AG08395 (cell line): Measurements from ENCODE around the gene NTM.
"Not testable (repeated sequence)": the region's sequence is repeated elsewhere in the genome, so short reads cannot be mapped to it uniquely, and the experiment has no call there.

ENCODE experiments used
- DNase-seq: peaks from one replicate; pipeline ENCODE4 v3.0.0; 2012; ENCODE audit warnings: mixed read lengths, low spot score

Gene NTM

DNA sequence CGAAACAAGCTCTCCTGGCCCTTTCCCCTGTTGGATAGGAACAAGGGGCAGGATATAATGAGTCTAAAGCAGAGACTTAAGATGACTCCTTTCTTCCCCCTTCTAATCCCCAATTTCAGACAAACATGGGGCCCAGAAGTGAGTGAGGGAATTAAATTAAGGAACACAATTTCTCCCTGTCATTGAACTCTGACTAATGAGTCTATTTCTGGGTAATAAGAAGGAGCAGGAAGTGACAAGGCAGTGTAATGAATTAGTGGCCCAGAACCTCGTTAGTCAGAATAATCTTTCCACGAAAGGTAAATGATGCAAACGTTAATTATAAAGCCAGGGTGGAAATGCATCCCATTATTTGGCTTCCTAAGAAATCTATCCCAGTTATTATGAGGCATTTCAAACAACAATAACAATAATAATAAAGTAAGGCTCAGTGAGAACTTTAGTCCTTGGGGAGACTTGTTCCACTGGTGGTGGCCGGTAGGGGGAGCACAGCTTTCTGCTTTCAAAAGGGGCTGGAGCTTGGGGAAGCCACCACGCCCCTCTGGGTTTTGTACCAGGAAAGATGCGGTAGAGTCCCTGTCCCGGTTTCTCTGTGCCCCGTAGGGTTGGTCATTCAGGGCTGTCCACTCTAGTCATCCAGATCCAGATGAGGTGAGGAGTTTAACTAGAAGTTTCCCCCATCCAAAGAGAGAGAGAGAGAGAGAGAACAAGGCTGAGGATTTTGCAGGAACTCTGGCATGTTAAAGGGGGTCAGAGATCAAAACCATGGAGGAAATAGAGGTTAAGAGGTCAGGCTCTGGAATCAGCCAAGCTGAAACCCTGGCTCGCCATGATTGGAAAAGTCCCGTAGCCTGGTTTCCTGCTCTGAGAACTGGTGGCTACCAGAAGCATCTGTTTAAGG is 298.3 kb downstream of the NTM start:
- DNase-seq: peak; percentile 50

DNA sequence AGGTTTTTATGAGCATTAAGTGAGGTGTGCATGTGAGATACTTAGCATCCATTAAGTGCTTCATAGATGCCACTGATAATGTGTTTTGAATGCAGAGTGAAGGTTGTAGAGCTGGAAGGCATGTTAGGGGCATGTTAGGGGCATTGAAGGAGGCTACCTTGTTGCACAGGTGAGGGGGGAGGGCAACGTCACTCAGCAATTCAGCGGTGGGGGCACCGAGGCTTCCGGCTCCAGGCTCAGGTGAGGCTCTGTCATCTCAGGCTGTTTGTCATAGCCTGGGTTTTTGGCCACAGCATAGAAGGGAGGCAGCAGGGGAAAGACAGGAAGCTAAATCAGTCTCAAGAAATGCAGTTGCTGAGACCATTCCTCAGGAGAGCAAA is 299.0 kb downstream of the NTM start:
- DNase-seq: no peak

DNA sequence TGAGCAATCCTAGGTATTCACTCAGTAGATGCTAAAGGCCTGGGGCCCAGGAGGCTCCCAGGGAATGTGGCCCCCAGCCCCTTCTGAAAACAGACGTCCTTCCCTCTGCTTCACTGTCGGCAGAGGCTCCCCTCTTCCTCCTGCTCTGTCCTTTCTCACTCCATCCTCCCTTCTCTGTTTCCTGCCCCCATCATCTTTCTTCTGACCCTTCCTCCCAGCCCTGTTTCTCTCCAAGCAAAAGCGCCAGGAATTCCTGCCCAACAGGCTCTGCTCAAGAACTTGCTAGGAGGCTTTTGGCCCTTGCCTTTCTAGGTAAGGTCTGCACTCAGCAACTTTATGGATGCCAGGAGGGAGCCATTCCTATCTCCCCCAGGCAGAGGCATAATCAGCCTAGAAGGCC is 300.5 kb downstream of the NTM start:
- no peak for DNase-seq

DNA sequence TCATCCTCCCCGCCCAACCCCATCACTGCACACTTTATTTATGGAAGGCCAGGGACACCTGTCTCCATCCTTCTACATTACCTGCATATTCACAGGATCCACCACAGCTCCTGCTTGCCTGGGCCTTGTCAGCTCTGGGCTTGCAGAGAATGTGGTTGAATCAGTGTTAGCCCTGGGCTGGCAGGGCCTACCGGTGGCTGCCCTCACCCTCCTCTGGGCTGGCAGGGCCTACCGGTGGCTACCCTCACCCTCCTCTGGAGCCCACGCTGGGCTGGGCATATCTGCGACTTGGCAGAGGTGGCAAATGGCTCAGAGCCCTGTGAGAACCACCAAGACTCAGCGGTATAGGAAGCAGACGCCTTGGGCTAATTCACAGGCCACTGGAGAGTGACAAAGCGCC is 300.9 kb downstream of the NTM start:
- no peak for DNase-seq

DNA sequence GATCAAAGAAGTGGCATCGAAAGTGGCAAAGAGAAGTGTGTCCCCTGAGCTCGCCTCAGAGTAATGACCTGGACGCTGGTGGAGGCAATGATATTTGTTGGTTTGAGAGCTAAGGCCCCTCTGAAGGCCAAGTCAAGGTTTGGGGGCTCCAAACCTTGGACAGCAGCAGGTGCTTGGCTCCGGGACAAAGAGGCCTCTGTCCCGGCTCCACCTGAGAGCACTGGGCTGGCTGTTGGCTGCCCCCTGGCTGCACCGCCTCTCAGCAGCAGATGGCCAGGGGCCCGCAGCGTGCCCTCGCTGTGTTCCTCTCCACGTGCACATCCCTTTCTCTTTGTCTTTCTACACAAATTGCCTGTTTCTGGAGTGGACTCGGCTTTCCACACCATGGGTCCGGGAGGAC is 301.3 kb downstream of the NTM start:
- DNase-seq: no peak

DNA sequence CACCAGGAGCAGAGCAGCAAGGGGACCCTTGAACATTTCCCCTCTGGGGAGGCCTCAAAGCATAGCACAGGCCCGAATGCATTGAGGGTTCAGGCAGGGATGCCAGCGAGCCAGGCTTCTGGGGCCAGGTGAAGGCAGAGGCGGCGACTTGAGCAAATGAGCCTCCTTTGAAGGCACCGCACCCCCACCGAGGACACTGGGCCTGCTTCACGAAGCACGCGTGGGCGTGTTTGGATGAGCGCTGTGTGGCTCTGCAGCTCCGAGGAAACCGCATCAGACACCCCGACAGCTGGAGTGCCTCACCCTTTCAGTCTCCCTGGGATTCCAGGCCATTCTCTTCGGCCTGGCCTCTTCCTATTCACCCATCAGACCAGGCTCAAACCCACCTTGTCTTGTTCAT is 301.8 kb downstream of the NTM start:
- DNase-seq: no peak

DNA sequence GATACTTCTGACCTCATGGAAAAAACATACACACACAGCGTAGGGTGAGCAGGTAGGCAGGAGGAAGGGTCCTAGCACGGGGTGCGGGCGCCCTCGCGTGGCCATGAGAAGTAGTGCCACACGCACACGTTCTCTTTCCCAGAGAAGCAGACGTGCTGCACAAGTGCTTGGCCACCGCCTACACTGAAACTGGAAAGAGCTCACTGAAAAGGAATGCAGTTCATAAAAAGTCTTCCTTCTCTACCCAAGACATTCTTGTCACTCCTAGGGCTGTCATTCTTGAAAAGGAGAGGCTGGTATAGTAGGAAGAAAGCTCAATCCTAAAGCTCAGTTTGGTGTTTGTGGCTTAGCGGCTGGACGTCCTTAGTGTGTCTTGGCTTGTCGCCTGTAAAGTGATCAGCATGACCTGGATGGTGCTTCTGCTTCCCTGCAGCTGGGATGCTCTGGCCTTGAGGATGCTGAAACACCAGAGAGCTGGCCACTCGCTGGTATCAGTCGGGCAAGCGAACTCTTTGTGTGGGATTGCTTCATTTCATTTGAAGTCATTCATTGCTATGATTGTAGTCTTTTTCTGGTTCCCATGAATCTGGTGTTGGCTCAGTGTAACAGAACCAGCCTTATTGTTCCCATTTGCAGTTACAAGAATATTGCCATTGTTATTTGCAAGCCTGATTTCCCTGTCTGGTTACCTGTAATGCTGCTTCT is 303.8 kb downstream of the NTM start:
- DNase-seq: peak; percentile 88

DNA sequence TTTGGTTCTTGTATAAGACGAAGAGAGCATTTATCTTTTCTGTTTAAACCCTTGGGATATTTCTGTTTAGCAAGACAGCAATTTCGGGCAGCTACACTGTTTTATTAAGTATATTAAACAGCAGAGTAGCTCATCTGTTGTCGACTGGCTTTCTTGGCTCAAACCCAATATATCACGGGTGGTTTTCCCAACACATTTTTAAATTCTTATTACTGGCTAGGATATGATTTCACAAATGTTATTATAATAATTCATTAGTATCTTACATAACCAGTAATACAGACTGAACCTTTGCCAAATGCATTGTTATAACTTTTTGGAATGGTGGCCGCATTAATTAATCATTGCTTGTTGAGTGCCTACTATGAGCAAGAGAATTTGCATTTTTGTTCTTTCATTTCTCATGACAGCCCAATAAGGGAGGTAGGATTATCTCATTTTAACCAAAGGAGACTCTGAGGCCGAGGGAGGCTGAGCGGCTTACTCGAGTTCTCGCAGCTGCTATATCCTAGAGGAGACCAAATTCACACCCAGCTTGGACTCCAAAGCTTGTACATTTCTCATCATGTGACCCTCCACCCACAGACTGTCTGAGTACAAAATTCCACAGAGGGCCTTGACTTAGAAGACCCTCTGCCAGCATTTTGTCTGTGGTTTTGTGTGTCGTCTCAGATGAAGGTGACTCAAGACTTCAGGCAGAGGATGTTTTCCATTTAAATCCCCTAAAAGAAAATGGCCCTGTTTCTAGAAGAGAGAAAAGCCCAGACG is 304.9 kb downstream of the NTM start:
- DNase-seq: no peak

DNA sequence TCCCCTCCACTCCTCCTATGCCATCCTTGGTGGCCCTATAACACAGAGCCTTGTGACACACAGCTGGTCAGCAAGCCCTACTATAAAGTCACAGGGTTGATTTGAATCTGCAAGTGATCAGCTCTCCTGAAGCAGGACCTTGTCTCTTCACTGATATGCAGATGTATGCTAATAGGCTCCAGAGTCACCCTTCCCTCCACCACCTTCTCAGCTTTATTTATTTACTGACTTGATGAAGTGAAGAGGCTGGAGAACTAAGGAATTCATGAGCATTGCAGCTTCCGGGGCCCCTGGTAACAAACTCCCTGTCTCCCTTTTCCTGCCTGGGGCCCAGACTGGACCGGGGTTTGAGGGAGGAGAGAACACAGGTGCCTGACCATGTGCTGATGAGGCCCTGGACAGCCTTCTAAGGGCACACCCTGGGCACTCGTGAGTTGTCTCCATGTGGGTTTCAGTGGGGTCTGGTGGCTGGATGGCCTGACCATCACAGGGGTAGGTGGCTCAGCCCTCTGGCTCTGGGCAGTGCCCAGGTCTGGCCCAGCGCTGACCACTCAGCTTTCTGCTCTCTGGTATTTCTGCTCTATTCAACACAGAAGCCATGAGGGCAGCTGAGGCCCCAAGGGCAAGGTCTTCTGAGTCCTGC is 307.5 kb downstream of the NTM start:
- DNase-seq: no peak

DNA sequence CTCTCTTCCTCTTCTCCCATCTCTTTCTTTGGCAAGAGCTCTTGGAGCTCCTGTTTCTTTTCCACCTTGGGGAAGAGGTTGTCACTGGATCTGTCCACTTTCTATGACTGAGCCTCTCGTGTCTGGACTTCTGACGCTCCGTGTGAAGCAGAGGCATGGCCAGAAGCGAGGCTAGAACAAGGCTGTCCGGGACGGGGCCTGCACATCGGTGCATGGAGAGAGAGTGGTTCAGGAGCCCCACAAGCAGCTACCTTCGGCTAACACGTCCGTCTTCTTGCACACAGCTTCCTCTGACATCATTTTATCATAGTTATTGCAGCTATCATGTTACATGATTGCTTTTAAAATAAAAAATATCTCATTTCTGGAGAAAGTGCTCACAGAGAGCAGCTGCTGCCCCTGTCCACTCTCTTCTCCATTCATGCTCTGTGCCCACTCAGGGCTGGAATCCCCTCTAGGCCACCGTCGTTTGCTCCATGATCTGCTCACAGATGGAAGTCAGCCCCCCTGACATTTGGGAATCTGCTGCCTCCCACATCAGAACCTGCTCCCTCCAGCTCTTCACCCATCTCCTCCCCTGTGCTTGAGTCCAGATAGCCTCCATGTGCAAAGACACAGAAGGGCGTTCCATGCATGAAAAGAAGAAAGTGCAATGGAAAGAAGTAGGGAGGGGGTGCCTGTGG is 308.4 kb downstream of the NTM start:
- DNase-seq: no peak

DNA sequence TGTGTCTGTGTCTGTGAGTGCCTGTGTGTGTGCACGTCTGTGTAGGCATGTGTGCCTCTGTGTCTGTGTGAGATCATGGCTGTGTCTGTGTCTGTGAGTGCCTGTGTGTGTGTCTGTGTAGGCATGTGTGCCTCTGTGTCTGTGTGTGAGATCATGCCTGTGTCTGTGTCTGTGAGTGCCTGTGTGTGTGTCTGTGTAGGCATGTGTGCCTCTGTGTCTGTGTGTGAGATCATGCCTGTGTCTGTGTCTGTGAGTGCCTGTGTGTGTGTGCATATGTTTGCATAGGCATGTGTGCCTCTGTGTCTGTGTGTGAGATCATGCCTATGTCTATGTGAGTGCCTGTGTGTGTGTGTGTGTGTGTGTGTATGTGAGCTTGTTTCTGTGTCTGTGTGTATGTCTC is 310.0 kb downstream of the NTM start:
- DNase-seq: not testable (repeated sequence)

DNA sequence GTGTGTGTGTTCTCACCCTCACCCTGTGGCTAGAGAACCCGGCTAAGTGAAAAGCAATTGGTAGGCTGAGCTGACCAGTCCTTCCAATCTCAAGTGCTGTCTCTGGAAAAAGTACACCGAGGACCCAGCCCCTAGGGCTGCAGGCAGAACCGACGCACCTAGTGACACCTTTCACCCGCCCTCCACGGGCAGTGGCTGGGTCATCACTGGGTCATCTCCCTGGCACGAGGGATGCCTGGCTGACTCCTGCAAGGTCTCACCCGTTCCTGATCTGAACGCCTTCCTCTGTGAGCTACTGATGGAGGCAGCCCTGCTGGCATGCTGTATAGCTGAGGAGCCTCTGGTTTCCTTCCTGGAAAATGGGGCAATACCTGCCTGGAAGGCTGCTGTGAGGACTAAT is 311.5 kb downstream of the NTM start:
- no peak for DNase-seq

DNA sequence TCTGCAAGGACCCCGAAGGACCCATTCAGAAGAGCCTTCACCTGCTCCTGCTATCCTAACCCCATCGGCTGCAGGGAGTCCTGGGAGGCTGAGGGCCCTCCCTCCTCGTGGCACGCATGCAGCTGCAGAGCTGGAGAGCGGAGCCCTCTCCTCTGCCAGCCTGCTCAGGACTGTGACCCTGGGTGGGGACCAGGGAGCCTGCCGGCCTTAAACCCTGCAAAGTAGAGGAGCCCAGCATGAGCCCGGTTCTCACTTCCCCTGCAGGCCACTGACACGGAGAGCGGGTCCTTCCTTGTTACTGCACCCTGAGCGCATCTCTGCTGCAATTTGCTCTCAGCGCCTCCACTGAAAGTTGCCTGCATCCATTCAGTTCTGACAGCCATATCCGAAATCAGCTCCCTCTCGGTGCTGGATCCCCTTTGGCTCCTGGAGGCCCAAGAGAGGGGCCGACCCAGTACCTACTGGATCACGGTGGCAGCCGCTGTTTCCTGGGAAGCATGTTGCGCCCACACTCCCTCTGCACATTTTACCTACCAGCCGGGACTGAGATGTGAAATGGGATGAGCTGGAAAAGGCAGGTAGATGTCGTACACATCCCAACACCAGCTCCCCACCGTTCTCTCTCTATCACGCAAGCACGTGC is 312.1 kb downstream of the NTM start:
- DNase-seq: no peak

DNA sequence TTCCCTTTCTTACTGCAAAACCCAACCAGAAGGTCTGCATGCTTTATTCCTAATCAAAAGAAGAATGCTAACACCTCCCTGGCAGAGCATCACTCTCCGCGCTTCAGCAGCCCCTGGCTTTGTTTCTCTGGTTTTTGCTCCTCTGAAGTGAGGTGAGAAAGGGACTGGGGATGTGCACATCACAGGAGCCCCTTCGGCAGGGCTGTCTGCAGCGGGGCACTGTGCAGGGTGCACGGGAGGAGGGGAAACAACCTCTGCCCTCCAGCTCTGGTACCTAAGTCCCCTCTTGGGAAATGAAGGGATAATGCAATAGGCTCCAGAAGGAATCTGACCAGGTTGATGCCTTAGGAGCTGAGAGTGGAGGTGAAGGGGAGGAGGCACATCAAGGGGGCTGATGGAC is 312.7 kb downstream of the NTM start:
- DNase-seq: no peak

DNA sequence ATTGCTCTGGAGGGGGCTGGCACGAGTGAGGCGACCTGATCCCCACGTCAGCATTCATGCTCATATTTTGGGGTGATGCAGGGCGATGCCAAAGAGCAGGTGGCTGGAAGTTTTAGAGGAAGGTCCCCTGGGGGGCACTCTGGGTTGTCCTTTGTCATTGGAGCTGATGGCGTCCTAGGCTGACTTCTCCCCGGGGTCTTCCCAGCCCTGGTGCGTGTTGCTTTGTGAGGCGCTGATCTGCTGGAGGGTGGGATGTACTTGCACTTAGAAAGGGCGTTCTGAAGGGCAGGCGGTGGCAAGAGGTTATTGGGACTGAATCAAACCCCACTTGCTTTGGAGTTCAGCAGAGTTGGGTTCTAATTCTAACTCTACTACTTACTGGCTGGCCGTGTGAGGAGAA is 313.3 kb downstream of the NTM start:
- DNase-seq: no peak

DNA sequence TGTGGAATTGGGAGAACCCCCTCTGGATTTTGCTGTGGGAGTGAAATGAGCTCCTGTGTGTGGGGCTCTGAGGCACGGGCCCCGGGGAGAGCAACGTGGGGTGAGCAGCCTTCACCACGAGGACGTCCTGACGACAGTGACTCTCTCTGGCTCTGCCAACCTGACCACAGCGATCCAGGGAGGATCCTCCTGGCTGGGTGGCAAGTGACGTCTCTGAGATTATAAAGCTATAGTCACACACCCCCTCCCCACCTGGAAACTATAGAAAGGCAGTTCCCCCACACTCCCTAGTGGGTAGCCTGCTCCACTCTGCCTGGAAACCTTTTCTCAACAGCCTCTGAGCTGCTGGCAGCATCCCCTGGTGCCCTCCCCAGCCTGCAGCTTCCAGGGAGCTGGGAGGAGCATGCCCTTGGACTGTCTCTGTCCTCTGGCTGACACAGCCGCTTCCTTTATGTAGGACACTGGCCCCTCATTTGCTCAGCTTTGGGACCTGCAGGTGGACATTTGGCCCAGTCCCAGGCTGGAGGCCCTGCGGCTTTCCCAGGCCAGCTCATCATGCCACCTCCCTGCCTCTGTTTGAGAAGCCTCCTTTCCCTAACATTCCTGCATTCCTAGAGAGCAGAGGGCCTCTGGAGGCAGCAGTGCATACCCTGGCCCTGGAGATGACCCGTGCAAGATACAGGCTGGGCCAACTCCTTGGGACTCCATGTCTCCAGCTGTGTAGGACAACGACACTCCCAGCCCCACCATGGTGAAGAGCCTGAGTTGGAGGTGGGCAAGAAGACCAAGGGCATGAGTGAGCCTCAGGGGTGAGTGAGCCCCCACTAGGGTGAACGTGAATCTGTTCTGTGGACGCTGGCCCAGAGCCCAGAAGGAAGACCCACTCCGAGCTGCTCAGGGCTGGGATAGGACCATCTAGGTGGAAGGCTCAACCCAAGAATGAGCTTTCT is 314.0 kb downstream of the NTM start:
- no peak for DNase-seq

DNA sequence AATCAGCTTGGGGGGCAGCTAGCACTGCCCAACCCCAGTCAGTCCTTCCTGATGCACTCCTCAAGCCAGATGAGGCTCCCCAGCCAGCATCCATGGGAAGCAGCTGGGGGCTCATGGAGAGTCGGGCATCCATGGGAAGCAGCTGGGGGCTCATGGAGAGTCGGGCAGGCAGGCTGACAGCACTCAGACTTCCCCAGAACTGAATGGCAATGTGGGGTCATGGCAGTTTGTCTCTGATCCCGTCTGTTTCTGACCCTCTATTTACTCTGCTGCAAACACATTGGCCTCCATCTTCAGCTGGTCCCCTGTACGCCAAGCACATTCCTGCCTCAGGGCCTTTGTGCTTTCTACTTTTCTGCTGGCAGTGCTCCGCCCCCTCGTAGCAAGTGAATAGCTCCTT is 314.8 kb downstream of the NTM start:
- DNase-seq: no peak

DNA sequence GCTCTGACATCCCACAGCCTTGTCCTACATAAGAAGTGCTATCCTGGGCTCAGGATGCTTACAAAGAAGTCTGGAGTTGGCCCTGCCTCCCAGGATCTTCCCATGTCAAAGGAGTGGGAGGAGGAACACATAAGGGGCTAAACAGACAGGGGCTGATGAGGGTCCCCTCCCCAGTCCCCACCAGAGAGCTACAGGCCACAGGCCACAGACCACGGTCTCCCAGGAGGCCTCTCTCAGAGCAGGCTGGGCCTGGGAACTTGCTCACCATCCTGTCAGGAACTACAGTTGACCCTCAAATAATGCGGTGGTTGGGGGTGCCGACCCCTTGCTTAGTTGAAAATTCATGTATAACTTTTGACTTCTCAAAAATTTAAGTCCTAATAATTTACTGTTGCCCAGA is 315.5 kb downstream of the NTM start:
- DNase-seq: no peak

DNA sequence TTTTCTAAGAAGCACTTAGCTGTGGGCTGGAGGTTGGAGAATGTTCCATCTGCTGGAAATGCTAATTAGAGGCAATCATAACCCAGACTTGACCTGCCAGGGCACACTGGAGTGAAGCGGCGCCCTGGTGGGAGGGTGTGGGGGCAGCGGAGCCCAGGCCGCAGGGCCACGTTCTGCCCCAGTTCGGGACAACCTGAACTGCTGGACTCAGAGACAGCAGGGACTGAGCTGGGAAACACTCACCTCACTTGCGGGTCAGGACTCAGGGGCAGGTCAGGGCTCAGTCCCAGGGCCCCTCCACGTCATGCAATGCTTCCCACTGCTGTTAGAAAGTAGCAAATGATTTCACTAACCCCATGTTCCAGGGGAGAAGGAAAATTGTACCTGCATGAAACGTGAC is 316.4 kb downstream of the NTM start:
- no peak for DNase-seq
